ENCODE results near the gene ZCCHC14.
"Not testable (repeated sequence)": the region's sequence is repeated elsewhere in the genome, so short reads cannot be mapped to it uniquely, and the experiment has no call there.

GRCh38 chr16:87523605-87524004, 30.8 kb upstream of the ZCCHC14 start:
- TF ChIP-seq POLR2A, POLR2AphosphoS5 (IDR thresholded peaks at IDR 0.05): not testable (repeated sequence)
- TF ChIP-seq, protein P1, sequence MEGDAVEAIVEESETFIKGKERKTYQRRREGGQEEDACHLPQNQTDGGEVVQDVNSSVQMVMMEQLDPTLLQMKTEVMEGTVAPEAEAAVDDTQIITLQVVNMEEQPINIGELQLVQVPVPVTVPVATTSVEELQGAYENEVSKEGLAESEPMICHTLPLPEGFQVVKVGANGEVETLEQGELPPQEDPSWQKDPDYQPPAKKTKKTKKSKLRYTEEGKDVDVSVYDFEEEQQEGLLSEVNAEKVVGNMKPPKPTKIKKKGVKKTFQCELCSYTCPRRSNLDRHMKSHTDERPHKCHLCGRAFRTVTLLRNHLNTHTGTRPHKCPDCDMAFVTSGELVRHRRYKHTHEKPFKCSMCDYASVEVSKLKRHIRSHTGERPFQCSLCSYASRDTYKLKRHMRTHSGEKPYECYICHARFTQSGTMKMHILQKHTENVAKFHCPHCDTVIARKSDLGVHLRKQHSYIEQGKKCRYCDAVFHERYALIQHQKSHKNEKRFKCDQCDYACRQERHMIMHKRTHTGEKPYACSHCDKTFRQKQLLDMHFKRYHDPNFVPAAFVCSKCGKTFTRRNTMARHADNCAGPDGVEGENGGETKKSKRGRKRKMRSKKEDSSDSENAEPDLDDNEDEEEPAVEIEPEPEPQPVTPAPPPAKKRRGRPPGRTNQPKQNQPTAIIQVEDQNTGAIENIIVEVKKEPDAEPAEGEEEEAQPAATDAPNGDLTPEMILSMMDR (IDR thresholded peaks at IDR 0.05 in 8 of 11, conservative IDR thresholded peaks at IDR 0.05 in 3 of 11) = not testable (repeated sequence)

Measured in spleen (tissue), 7 donors.